ENCODE measurements around the gene PTBP3. TPM values are rescaled to one million over a fixed set of nuclear protein-coding genes. Genes with fewer than 3 reads are reported as not detected.

Gene PTBP3, protein sequence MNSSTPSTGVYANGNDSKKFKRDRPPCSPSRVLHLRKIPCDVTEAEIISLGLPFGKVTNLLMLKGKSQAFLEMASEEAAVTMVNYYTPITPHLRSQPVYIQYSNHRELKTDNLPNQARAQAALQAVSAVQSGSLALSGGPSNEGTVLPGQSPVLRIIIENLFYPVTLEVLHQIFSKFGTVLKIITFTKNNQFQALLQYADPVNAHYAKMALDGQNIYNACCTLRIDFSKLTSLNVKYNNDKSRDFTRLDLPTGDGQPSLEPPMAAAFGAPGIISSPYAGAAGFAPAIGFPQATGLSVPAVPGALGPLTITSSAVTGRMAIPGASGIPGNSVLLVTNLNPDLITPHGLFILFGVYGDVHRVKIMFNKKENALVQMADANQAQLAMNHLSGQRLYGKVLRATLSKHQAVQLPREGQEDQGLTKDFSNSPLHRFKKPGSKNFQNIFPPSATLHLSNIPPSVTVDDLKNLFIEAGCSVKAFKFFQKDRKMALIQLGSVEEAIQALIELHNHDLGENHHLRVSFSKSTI
- 10 to 100 TPM; 33.7 to 89.1 (median 42.4) TPM for total RNA-seq

DNA sequence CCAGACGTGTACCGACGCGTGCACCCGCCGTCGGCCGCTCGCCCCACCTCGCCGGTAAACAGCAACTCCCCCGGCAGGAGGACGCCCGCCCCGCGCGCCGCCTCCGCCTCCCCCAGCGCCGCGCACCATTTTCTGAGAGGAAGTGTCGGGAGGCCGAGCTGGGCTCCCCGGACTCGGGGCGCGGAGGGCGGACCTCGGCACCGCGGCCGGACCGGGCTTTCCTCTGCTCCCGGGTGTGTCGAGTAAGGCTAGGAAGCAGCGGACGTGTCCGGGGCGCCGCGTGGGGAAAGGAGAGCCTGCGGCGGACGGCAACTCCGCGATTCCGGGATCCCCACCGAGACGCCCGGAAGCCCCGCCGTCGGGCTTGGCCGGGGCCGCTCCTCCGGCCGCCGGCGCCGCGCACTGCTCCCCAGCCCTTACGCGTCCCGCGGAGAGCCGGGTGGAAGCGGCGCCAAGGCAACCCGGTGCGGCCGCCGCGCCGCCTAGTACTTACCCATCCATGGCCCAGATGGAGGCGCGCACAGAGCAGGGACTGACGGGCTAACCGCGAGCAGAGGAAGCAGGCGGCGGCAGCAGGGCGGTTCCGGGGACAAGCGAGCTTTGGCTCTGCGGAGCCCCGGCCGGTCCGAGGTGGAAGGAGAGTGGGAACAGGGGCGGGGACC, at the start of gene PTBP3:
Gene PTBP3 (minus strand): TSS at position 643 of the 662 bp plus-strand sequence. CDS start 35,754 bp downstream, outside the sequence.
- TF ChIP-seq, protein P1, sequence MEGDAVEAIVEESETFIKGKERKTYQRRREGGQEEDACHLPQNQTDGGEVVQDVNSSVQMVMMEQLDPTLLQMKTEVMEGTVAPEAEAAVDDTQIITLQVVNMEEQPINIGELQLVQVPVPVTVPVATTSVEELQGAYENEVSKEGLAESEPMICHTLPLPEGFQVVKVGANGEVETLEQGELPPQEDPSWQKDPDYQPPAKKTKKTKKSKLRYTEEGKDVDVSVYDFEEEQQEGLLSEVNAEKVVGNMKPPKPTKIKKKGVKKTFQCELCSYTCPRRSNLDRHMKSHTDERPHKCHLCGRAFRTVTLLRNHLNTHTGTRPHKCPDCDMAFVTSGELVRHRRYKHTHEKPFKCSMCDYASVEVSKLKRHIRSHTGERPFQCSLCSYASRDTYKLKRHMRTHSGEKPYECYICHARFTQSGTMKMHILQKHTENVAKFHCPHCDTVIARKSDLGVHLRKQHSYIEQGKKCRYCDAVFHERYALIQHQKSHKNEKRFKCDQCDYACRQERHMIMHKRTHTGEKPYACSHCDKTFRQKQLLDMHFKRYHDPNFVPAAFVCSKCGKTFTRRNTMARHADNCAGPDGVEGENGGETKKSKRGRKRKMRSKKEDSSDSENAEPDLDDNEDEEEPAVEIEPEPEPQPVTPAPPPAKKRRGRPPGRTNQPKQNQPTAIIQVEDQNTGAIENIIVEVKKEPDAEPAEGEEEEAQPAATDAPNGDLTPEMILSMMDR (IDR thresholded peaks at IDR 0.05), result peak in 1 of 6 experiments; percentile 15
- TF ChIP-seq POLR2A (IDR thresholded peaks at IDR 0.05), result peak; percentile 81 to 86
- Histone ChIP-seq H3K27ac (peak within 1 kb of the TSS; percentile 98 to 99 (median 98)), H3K36me3 (no peaks in the 10 kb centered on the region), H3K9me3 (no peaks in the 10 kb centered on the region), H3K4me3 (replicated peaks in 1 of 3) (peak within 1 kb of the TSS; percentile 58 to 90 (median 83)), H3K4me1 (peaks cover 5 to 12% of the 10 kb centered on the region in 2 donors), H3K27me3 (no peaks in the 10 kb centered on the region)
- intact Hi-C loops (cut with DNase I), result no loop called here
- 0% methylated on average over 7 to 14 of the region's 90 CpGs for WGBS, 2 donors
- peak; percentile 82 to 88 for DNase-seq

DNA sequence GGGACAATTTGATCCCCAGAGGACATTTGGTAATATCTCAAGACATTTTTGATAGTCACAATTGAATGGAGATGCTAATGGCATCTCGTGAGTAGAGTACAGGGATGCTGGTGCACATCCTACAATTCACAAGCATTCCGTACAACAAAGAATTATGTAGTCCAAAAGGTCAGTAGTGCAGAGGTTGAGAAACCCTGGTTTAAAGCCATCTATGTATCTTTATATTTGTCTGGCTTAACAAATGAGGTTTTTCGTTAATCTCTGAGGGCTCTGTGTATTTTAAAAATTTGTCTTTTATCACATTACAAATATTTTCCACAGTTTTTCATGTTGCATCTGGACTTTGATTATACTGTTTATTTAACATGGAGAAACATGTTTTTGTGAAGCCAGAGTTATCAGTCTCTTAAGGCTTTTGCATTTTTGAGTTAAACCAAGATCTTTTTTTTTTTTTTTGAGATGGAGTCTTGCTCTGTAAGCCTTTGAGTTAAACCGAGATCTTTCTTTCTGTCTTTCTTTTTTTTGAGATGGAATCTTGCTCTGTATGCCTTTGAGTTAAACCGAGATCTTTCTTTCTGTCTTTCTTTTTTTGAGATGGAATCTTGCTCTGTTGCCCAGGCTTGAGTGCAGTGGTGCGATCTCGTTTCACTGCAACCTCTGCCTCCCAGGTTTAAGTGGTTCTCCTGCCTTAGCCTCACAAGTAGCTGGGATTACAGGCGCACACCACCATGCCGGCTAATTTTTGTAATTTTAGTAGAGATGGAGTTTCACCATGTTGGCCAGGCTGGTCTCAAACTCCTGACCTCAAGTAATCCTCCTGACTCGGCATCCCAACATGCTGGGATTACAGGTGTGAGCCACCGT, 49.3 kb upstream of the PTBP3 start:
- TF ChIP-seq, protein P1 (IDR thresholded peaks at IDR 0.05), result no peak
- no peak for TF ChIP-seq POLR2A (IDR thresholded peaks at IDR 0.05)
- Histone ChIP-seq H3K9me3 (no peaks in the 10 kb centered on the region), H3K4me1 (peaks cover 28 to 33% of the 10 kb centered on the region in 2 donors), H3K27ac (no peak overlapping the region), H3K4me3 (replicated peaks in 1 of 3) (no peak overlapping the region), H3K36me3 (no peaks in the 10 kb centered on the region), H3K27me3 (no peaks in the 10 kb centered on the region)
- intact Hi-C loops (cut with DNase I), result no loop called here
- DNase-seq, result no peak
- WGBS, 2 donors, result 83 to 86% methylated on average over 11 of the region's 11 CpGs

DNA sequence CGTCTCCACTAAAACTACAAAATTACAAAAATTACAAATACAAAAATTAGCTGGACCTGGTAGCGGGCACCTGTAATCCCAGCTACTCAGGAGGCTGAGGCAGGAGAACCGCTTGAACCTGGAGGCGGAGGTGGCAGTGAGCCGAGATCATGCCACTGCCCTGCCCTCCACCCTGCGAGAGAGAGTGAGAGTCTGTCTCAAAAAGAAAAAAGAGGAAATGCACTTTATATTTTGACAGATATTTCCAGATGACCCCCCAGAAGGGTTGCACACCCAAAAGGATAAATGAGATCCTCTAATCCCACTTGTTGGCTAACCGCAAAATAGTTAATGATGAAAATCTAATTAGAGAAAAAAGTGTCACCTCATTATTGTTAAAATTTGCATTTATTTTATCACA, 48.6 kb upstream of the PTBP3 start:
- peaks cover 35 to 40% of the 10 kb centered on the region in 2 donors for H3K4me1 ChIP-seq
- H3K4me3 ChIP-seq (replicated peaks in 1 of 3), result no peak overlapping the region
- DNase-seq, result no peak
- H3K9me3 ChIP-seq, result no peaks in the 10 kb centered on the region
- TF ChIP-seq POLR2A (IDR thresholded peaks at IDR 0.05), result no peak
- TF ChIP-seq, protein P1 (IDR thresholded peaks at IDR 0.05), result no peak
- intact Hi-C loops (cut with DNase I), result no loop called here
- 97 to 99% methylated on average over 7 of the region's 7 CpGs for WGBS, 2 donors
- H3K36me3 ChIP-seq, result no peaks in the 10 kb centered on the region
- H3K27me3 ChIP-seq, result no peaks in the 10 kb centered on the region
- no peak overlapping the region for H3K27ac ChIP-seq

DNA sequence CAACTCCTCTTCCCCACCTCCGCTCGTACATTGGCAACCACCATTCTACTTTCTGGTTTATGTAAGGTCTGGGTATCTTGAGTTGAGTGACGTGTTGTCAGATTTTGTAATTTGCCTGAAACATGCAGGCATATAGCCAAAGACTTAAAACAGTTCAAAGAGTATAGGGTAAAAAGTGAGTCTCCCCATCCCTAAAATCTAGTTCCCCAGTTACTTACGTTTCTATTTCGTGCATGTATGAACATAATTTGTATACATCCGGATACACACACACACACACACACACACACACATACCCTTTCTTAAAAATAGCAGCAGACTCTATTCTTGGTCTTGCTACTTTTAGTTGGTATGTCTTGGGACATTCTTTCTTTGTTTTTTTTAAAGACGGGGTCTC, 47.4 kb upstream of the PTBP3 start:
- WGBS, 2 donors, result 36 to 39% methylated on average over 7 of the region's 7 CpGs
- peaks cover 37 to 45% of the 10 kb centered on the region in 2 donors for H3K4me1 ChIP-seq
- no peaks in the 10 kb centered on the region for H3K9me3 ChIP-seq
- intact Hi-C loops (cut with DNase I), result no loop called here
- no peak for DNase-seq
- H3K27ac ChIP-seq, result peak overlapping the region in 1 of 3 donors; percentile 99
- peak overlapping the region; percentile 60 to 94 (median 84) for H3K4me3 ChIP-seq (replicated peaks in 1 of 3)
- TF ChIP-seq, protein P1 (IDR thresholded peaks at IDR 0.05), result no peak
- TF ChIP-seq POLR2A (IDR thresholded peaks at IDR 0.05), result no peak
- no peaks in the 10 kb centered on the region for H3K27me3 ChIP-seq
- H3K36me3 ChIP-seq, result no peaks in the 10 kb centered on the region
